Measurements from ENCODE around the gene TRAPPC4. TPM values are rescaled to one million over a fixed set of nuclear protein-coding genes. Genes with fewer than 3 reads are reported as not detected.

The TRAPPC4 gene
- total RNA-seq, 4 donors from 2014 or later, result 38.9 to 77.8 (median 42.8) TPM

GRCh38 chr11:119056421-119056999 lies 37.9 kb downstream of the TRAPPC4 start:
- TF ChIP-seq CTCF (IDR thresholded peaks at IDR 0.05; ENCODE audit: low read depth), result no peak

- no peak for TF ChIP-seq CTCF (IDR thresholded peaks at IDR 0.05; ENCODE audit: low read depth)
These were observed 38.6 kb downstream of the TRAPPC4 start, which contains the start of gene HYOU1 for GRCh38 chr11:119057000-119057769. HYOU1 (minus strand) TSS chr11:119057205; CDS start chr11:119056160, 1,045 bp downstream.

GRCh38 chr11:119061256-119061655 lies 42.7 kb downstream of the TRAPPC4 start:
- no peak for TF ChIP-seq CTCF (IDR thresholded peaks at IDR 0.05; ENCODE audit: low read depth)

- TF ChIP-seq CTCF (IDR thresholded peaks at IDR 0.05; ENCODE audit: low read depth), result no peak
These were observed 44.2 kb downstream of the TRAPPC4 start for GRCh38 chr11:119062779-119063178.

- TF ChIP-seq CTCF (IDR thresholded peaks at IDR 0.05; ENCODE audit: low read depth), result no peak
These were observed 46.8 kb downstream of the TRAPPC4 start for GRCh38 chr11:119065369-119065768.

GRCh38 chr11:119067371-119068222 lies 49.0 kb downstream of the TRAPPC4 start, which contains the start of gene VPS11:
VPS11 (plus strand) TSS chr11:119067818; CDS start chr11:119067824, 6 bp downstream.
- TF ChIP-seq CTCF (IDR thresholded peaks at IDR 0.05; ENCODE audit: low read depth), result no peak

Small RNA genes within 50 kb of the gene (small RNA-seq; reads per million reads assigned to genes)
- gene AP003392.2, result not detected
- gene RF00017, result not detected
- gene RF00019, result 0.49 reads per million

Other genes with a start within 250 kb of the TRAPPC4 start
- 100 to 1,000 TPM; 108 to 146 (median 135) TPM for gene DDX6, start 227.6 kb upstream of the TRAPPC4 start, total RNA-seq
- under 1 TPM in 1 of 4 donors, not detected in 3; 0.16 TPM for gene CXCR5, start 134.9 kb upstream of the TRAPPC4 start, total RNA-seq
- 10 to 100 TPM in 2 of 4 donors, 1 to 10 TPM in 2; 5.9 to 49.9 (median 11.2) TPM for gene BCL9L, start 92.8 kb upstream of the TRAPPC4 start, total RNA-seq
- gene UPK2, start 62.5 kb upstream of the TRAPPC4 start, total RNA-seq, result not detected
- gene FOXR1, start 47.0 kb upstream of the TRAPPC4 start, total RNA-seq, result not detected
- gene CENATAC, start 20.6 kb upstream of the TRAPPC4 start, total RNA-seq, result 100 to 1,000 TPM in 1 of 4 donors, 10 to 100 TPM in 3; 39.0 to 114 (median 54.9) TPM
- gene RPS25, start 423 bp upstream of the TRAPPC4 start, total RNA-seq, result 1,000 to 10,000 TPM in 3 of 4 donors, 100 to 1,000 TPM in 1; 986 to 3,365 (median 1,501) TPM
- 10 to 100 TPM in 3 of 4 donors, 1 to 10 TPM in 1; 8.8 to 19.9 (median 17.4) TPM for gene SLC37A4, start 12.1 kb downstream of the TRAPPC4 start, total RNA-seq
- gene HYOU1, start 38.4 kb downstream of the TRAPPC4 start, total RNA-seq, result 10 to 100 TPM; 32.0 to 49.2 (median 39.9) TPM
- gene VPS11, start 49.1 kb downstream of the TRAPPC4 start, total RNA-seq, result 10 to 100 TPM; 34.8 to 43.4 (median 39.4) TPM
- 10 to 100 TPM in 2 of 4 donors, 1 to 10 TPM in 2; 6.2 to 27.5 (median 10.0) TPM for gene HMBS, start 66.1 kb downstream of the TRAPPC4 start, total RNA-seq
- 10 to 100 TPM; 12.6 to 47.9 (median 19.6) TPM for gene DPAGT1, start 83.1 kb downstream of the TRAPPC4 start, total RNA-seq
- 10 to 100 TPM in 2 of 4 donors, 1 to 10 TPM in 2; 6.2 to 12.1 (median 9.6) TPM for gene C2CD2L, start 88.6 kb downstream of the TRAPPC4 start, total RNA-seq
- 10 to 100 TPM; 13.4 to 21.3 (median 17.9) TPM for gene HINFP, start 102.8 kb downstream of the TRAPPC4 start, total RNA-seq
- gene ABCG4, start 130.3 kb downstream of the TRAPPC4 start, total RNA-seq, result not detected
- gene NLRX1, start 150.0 kb downstream of the TRAPPC4 start, total RNA-seq, result 10 to 100 TPM; 10.9 to 27.3 (median 14.2) TPM
- gene NHERF4, start 166.7 kb downstream of the TRAPPC4 start, total RNA-seq, result under 1 TPM in 3 of 4 donors, not detected in 1; 0.19 to 0.51 (median 0.22) TPM
- 10 to 100 TPM; 18.1 to 27.4 (median 22.2) TPM for gene CBL, start 187.6 kb downstream of the TRAPPC4 start, total RNA-seq

Measured in subcutaneous adipose tissue (tissue), 4 donors.